Smooth muscle cell (in vitro differentiated cells): Measurements from ENCODE around the gene ADI1. TPM values are rescaled to one million over a fixed set of nuclear protein-coding genes. Genes with fewer than 3 reads are reported as not detected.

ENCODE experiments used
- DNase-seq: peaks from one replicate; lab custom pipeline; 2025; ENCODE audit not compliant: unreplicated experiment; lab: John Stamatoyannopoulos, UW
- H2AFZ ChIP-seq: fragments of 200-600 bp; sonication (generic); 2 replicates; pipeline ENCODE4 v1.6.0; 2016; ENCODE audit warnings: antibody characterized with exemption, low read depth, mild to moderate bottlenecking
- H3F3A ChIP-seq: fragments of 200-600 bp; sonication (generic); 2 replicates; pipeline ENCODE4 v1.6.0; 2017; ENCODE audit warnings: antibody characterized with exemption, low read depth
- H3K27ac ChIP-seq: fragments of 200-600 bp; sonication (generic); 2 replicates; pipeline ENCODE4 v1.5.1; 2016; ENCODE audit warnings: low read depth, mild to moderate bottlenecking
- H3K27me3 ChIP-seq: fragments of 200-600 bp; sonication (generic); 2 replicates; pipeline ENCODE4 v1.6.1; 2016; ENCODE audit warnings: low read depth, mild to moderate bottlenecking
- H3K36me3 ChIP-seq: fragments of 200-600 bp; sonication (generic); 2 replicates; pipeline ENCODE4 v1.5.1; 2016; ENCODE audit warnings: low read depth
- H3K4me1 ChIP-seq: fragments of 200-600 bp; sonication (generic); 2 replicates; pipeline ENCODE4 v1.5.1; 2016; ENCODE audit warnings: low read depth
- H3K4me2 ChIP-seq: fragments of 200-600 bp; sonication (generic); 2 replicates; pipeline ENCODE4 v1.6.0; 2016; ENCODE audit warnings: mild to moderate bottlenecking
- H3K4me3 ChIP-seq: fragments of 200-600 bp; sonication (generic); 2 replicates; pipeline ENCODE4 v1.5.1; 2016; ENCODE audit warnings: mild to moderate bottlenecking
- H3K79me2 ChIP-seq: fragments of 200-600 bp; sonication (generic); 2 replicates; pipeline ENCODE4 v1.6.0; 2016; ENCODE audit warnings: low read depth, mild to moderate bottlenecking
- H3K9ac ChIP-seq: fragments of 200-600 bp; sonication (generic); 2 replicates; pipeline ENCODE4 v1.6.0; 2016; ENCODE audit warnings: low read depth
- H3K9me3 ChIP-seq: fragments of 200-600 bp; sonication (generic); replicated peaks from 2 replicates; pipeline ENCODE4 v1.5.1; 2016; ENCODE audit warnings: low read depth
- H4K20me1 ChIP-seq: fragments of 200-600 bp; sonication (generic); 2 replicates; pipeline ENCODE4 v1.6.0; 2016; ENCODE audit warnings: low read depth
- WGBS: methylation state at CpG from one replicate; pipeline ENCODE4 v1.1.7; 2016; ENCODE audit warnings: low lambda C conversion rate; 5-methylcytosine and 5-hydroxymethylcytosine counted together
- polyA plus RNA-seq: library from polyadenylated mRNA; unstranded; fragments of >200 nt; fragmentation: Nextera tagmentation; extraction: Ambion mirVana; gene quantifications from 2 replicates; pipeline ENCODE4 v1.2.1, GENCODE V29; 2016
- total RNA-seq: library from RNA; depleted of rRNA; stranded (reverse); fragments of >200 nt; gene quantifications from 2 replicates; pipeline ENCODE4 v1.2.3, GENCODE V29; 2014
- TF ChIP-seq, protein P1 (sequence below): fragments of 200-600 bp; sonication (generic); IDR thresholded peaks from 2 replicates; pipeline ENCODE4 v1.5.1; 2017; ENCODE audit warnings: borderline replicate concordance, mild to moderate bottlenecking, antibody characterized with exemption; ENCODE audit not compliant: insufficient read depth, poor library complexity, severe bottlenecking

Gene ADI1
- total and polyA plus RNA-seq, 2 experiments from 2014 or later, result 19.0 to 30.9 TPM

DNA sequence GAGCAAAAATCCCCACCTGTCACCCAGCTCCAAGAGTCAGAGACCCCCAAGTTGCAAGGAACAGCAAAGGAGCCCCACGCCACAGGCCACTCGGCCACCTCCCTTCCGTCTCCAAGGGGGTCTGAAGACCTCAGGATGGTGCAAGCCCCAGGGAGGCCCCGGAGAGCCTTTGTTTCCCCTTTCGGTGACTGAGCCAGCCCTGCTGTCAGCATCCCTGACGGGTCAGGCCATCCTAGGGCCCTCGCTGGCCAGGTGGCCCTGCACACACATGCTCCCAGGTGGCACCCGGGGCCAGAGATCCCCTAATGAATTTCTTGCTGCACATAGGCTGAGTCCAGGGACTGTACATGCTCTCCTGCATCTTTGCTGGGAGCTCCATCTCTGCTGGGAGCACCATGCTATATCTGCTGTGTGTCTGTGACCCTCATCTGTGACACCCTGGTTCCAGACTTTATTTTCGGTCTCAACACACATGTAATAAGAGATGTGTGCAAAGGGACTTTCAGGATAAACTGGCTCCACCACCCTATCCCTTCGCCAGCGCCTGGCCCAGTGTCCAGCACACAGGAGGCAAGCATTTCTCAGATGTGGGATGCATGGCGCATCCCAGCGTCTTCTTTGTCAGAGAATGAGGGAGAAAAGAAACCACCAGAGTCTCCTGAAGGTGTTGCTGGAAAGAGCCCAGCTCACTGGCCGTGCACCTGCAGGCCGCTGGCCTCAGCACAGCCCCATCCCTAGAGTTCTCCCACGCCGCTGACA is 27.4 kb downstream of the ADI1 start:
- Histone ChIP-seq H4K20me1 (no peaks in the 10 kb centered on the region), H3K9ac (no peak overlapping the region), H3K4me1 (peaks cover 4% of the 10 kb centered on the region), H3K36me3 (no peaks in the 10 kb centered on the region), H3F3A (no peaks in the 10 kb centered on the region), H3K27me3 (no peaks in the 10 kb centered on the region), H3K4me2 (no peak overlapping the region), H3K4me3 (no peak overlapping the region), H3K27ac (no peak overlapping the region), H2AFZ (no peak overlapping the region), H3K79me2 (no peaks in the 10 kb centered on the region), H3K9me3 (no peaks in the 10 kb centered on the region)
- DNase-seq, result no peak
- 94% methylated on average over 17 of the region's 17 CpGs for WGBS
- TF ChIP-seq, protein P1, sequence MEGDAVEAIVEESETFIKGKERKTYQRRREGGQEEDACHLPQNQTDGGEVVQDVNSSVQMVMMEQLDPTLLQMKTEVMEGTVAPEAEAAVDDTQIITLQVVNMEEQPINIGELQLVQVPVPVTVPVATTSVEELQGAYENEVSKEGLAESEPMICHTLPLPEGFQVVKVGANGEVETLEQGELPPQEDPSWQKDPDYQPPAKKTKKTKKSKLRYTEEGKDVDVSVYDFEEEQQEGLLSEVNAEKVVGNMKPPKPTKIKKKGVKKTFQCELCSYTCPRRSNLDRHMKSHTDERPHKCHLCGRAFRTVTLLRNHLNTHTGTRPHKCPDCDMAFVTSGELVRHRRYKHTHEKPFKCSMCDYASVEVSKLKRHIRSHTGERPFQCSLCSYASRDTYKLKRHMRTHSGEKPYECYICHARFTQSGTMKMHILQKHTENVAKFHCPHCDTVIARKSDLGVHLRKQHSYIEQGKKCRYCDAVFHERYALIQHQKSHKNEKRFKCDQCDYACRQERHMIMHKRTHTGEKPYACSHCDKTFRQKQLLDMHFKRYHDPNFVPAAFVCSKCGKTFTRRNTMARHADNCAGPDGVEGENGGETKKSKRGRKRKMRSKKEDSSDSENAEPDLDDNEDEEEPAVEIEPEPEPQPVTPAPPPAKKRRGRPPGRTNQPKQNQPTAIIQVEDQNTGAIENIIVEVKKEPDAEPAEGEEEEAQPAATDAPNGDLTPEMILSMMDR, result no peak

DNA sequence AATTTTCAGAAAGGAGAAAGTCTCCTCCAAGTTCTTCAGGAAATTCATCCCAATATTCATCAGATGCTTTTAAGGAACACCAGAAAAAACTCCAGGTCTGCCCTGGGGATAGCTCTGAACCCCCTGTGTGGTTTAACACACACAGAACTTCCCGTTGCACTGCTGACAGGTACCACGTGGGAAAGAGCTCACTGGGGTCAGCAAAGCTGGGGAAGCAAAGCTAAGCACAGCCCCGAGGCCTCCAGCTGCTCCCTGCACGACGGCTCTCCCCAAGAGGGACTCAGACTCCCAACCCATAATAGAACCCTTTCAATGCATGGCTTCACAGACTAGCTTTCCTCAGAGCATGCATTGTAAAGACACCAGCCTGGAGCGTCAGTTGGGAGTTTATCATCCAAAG is 28.0 kb downstream of the ADI1 start:
- Histone ChIP-seq H3K4me1 (peaks cover 4% of the 10 kb centered on the region), H2AFZ (no peak overlapping the region), H3K9ac (no peak overlapping the region), H4K20me1 (no peaks in the 10 kb centered on the region), H3K36me3 (no peaks in the 10 kb centered on the region), H3K4me2 (no peak overlapping the region), H3K27ac (no peak overlapping the region), H3F3A (no peaks in the 10 kb centered on the region), H3K79me2 (no peaks in the 10 kb centered on the region), H3K9me3 (no peaks in the 10 kb centered on the region), H3K27me3 (no peaks in the 10 kb centered on the region), H3K4me3 (no peak overlapping the region)
- DNase-seq, result no peak
- 87% methylated on average over 6 of the region's 6 CpGs for WGBS
- TF ChIP-seq, protein P1, result no peak

DNA sequence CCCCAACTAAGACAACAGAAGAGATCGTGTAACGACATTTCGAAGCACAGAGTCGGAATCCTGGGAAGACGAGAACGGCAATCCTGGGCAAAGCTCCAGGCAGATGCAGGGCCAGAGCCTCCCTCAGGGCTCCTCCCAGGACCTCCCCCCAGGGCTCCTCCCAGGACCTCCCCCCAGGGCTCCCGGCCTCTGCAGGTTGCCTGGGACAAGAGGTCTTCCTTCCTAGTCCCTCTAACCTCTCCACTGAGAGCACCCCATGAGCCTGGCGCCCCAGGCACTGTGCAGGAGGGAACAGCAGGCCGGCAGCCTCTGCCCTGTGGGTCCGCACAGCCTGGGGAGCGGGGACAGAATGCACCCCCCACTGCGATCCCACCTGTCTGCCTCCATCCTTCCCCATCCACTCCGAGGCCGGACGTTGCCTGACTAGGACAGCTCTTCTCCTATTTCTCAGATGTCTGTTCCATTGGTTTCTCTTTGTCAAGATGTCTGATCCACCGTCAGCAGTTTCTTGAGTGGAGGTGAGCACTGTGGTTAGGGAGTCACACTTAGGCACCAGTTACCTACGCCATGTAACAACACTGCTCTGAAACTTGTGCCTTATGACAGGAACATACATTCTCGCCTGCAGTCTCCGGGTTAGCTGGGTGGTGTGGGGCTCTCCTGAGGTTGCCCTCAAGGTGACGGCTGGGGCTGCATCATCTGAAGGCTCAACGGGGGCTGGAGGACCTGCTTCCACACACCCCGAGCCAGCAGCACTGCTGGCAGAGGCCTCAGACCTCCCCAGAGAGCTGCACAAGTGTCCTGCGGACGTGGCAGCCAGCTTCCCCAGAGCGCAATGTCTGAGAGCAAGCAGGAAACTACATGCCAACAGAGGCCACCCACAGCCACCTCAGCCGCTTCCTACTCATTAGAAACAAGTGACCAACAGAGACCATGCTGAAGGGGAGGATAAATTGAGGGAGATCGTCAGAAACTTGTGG is 28.9 kb downstream of the ADI1 start:
- Histone ChIP-seq H3K79me2 (no peaks in the 10 kb centered on the region), H4K20me1 (no peaks in the 10 kb centered on the region), H3K9me3 (no peaks in the 10 kb centered on the region), H3K4me3 (no peak overlapping the region), H3K4me2 (no peak overlapping the region), H3F3A (no peaks in the 10 kb centered on the region), H3K9ac (no peak overlapping the region), H3K4me1 (peaks cover 4% of the 10 kb centered on the region), H2AFZ (no peak overlapping the region), H3K27me3 (no peaks in the 10 kb centered on the region), H3K36me3 (no peaks in the 10 kb centered on the region), H3K27ac (no peak overlapping the region)
- WGBS, result 85% methylated on average over 26 of the region's 27 CpGs
- TF ChIP-seq, protein P1, result no peak
- no peak for DNase-seq
